ENCODE data around the gene LIMA1. TPM values are rescaled to one million over a fixed set of nuclear protein-coding genes. Genes with fewer than 3 reads are reported as not detected.

Gene LIMA1
- total RNA-seq, result 105 and 116 TPM in 2 replicates

DNA sequence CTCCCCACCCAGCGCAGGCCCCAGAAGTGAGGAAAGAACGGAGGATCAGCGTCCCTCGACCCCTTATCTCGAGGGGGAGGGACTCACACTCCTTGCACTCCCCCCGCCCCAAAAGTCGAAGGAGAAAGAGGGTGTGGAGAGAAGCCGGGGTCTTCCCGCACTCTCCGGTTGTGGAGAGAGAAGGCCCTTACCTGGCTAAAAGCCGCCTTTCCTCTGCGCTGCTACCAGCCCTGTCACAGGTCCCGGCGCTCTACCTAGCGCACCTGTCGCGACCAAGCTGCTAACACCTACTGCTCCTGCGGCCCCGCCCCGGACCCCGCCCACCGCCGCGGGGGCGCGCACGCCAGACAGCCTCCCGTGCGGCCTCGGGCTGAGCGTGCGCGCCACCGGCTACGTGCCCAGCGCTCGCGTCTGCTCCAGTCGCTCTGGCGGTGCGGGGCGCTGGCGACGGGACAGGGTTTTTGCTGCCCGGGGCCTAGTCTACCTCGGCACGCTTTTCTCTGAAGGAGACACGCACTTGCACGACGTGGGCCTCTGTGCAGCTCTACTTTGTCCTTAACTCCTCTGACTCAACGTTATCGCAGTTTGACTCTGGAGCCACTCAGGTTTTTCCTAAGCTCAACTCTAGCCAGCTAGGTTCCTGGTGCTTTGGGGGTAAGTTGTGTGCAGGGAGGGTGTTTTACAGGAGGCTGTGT is at the start of gene LIMA1:
Gene LIMA1 (minus strand): TSS at position 292 of the 695 bp plus-strand sequence. CDS start 34,769 bp downstream, outside the sequence.

DNA sequence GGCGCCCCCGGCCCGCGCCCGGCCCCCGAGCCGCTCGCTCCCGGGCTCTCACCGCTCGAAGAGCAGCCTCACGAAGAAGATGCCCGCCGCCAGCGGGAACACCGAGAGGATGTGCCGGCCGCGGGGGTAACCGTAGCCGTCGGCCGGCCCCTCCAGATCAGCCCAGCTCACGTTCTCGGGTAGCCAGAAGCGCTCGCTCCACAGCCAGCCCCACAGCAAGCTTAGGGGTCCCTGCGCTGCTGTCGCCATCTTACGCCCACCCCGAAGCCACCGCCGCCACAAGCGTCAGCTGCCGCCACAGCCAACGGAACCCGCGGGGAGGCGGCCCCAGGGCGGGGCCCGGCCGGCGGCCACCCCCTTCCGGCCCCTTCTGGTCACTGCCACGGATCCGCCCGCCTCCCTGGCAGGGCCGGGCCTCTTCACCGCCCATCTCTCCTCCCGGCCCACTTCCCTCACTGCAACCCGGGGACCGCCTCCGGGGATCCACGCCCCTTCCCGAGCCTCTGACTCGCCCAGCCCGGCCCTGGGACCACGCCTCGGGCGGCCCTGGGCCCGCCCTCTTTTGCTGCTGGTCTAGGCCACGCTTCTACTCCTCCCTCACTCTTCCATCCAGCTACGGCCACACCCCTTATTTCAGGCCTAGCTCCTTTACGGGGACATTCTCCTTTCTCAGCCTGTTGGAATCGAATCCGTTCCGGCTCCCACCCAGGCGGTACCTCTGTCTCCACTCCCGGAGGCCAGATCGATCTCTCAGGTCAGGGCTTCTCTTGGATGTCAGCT is 116.1 kb downstream of the LIMA1 start, which contains the start of gene CERS5:
Gene CERS5 (minus strand): TSS at position 321 of the 780 bp plus-strand sequence. CDS start 72 bp downstream, at position 249.

Other genes with a start within 250 kb of the LIMA1 start
- 5.4 and 5.9 TPM in 2 replicates for gene ASIC1, start 225.9 kb downstream of the LIMA1 start, total RNA-seq
- gene SMARCD1, start 198.2 kb downstream of the LIMA1 start, total RNA-seq, result 41.6 and 74.7 TPM in 2 replicates
- 0.14 TPM in 1 of 2 replicates, not detected in the other for gene GPD1, start 179.5 kb downstream of the LIMA1 start, total RNA-seq
- gene COX14, start 171.3 kb downstream of the LIMA1 start, total RNA-seq, result 57.8 and 64.6 TPM in 2 replicates
- gene CERS5, start 116.2 kb downstream of the LIMA1 start, total RNA-seq, result 22.3 and 53.7 TPM in 2 replicates
- not detected in 2 replicates for gene FAM186A, start 113.1 kb upstream of the LIMA1 start, total RNA-seq
- gene LARP4, start 117.4 kb upstream of the LIMA1 start, total RNA-seq, result 23.4 and 25.3 TPM in 2 replicates
- gene DIP2B, start 221.5 kb upstream of the LIMA1 start, total RNA-seq, result 26.0 and 31.2 TPM in 2 replicates